Measurements from ENCODE around the gene CCL20.

Gene CCL20, protein sequence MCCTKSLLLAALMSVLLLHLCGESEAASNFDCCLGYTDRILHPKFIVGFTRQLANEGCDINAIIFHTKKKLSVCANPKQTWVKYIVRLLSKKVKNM

GRCh38 chr2:227813562-227814353, at the start of gene CCL20:
CCL20 (plus strand) TSS chr2:227813842; CDS start chr2:227813912, 70 bp downstream.
- Mint-ChIP-seq H3K4me1 (peaks cover 17% of the 10 kb centered on the region), H3K36me3 (ENCODE audit: low read depth) (no peaks in the 10 kb centered on the region), H3K9me3 (no peaks in the 10 kb centered on the region), H3K27ac (peak within 1 kb of the TSS in 1 of 3 experiments; percentile 7), H3K27me3 (ENCODE audit: low read depth) (no peaks in the 10 kb centered on the region), H3K4me3 (peak within 1 kb of the TSS in 2 of 3 experiments; percentile 35 to 77)
- TF ChIP-seq, protein P1, sequence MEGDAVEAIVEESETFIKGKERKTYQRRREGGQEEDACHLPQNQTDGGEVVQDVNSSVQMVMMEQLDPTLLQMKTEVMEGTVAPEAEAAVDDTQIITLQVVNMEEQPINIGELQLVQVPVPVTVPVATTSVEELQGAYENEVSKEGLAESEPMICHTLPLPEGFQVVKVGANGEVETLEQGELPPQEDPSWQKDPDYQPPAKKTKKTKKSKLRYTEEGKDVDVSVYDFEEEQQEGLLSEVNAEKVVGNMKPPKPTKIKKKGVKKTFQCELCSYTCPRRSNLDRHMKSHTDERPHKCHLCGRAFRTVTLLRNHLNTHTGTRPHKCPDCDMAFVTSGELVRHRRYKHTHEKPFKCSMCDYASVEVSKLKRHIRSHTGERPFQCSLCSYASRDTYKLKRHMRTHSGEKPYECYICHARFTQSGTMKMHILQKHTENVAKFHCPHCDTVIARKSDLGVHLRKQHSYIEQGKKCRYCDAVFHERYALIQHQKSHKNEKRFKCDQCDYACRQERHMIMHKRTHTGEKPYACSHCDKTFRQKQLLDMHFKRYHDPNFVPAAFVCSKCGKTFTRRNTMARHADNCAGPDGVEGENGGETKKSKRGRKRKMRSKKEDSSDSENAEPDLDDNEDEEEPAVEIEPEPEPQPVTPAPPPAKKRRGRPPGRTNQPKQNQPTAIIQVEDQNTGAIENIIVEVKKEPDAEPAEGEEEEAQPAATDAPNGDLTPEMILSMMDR (IDR thresholded peaks at IDR 0.05; ENCODE audit: unreplicated experiment in 3 of 3) = no peak

DNA sequence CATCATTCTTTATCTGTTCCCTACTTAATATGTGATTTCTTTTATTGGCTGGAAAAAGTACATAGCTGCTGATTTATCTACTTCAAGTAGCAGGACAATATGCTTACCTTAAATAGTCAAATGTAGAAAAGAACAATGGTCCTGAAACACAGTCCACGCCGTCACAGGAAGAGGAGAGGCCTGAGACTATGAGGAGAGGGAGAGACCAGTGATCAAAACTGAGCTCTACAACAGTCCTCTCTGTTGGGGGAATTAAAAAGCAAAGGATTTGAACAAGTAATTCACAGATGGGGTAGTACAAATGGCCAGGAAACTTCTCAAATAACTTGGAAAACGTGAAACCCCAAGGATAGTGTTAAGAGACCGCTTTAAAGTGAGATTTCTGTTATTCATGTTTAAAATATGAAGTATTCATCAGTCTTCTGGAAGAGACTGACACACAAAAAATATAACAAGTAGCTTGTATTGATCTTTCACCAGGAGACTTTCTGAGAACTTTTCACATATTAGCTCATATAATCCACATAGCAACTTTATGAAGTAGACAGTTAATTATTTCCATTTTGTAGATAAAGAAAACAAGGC, 47.8 kb upstream of the CCL20 start:
- TF ChIP-seq, protein P1 (IDR thresholded peaks at IDR 0.05; ENCODE audit: unreplicated experiment in 3 of 3) = no peak
- no peaks in the 10 kb centered on the region for H3K27me3 Mint-ChIP-seq (ENCODE audit: low read depth)
- no peaks in the 10 kb centered on the region for H3K9me3 Mint-ChIP-seq

DNA sequence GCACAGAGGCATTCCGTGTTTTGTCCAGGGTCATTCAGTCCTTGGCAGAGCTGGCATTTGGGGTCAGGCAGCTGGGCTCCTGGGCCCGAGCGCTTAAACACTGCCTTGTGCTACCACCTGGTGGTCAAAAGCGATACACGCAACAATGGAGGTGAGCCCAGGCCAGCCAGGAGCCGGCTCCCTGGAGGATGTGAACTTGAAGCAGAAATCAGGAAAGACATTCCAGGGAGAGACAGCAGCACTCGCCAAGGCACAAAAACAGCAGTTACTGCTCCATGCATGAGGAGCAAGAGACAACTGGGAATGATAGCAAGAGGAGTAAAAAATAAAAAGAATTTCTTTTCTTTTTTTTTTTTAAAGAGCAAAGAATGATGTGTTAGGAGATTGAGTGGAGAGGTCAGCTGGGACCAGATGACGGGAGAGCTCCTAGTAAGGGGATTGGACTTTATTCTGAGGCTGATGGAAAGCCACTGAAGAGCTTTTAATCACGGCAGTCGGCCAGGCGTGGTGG, 47.2 kb upstream of the CCL20 start:
- TF ChIP-seq, protein P1 (IDR thresholded peaks at IDR 0.05; ENCODE audit: unreplicated experiment in 3 of 3) = peak; percentile 83 to 95 (median 89)
- H3K4me3 Mint-ChIP-seq = no peak overlapping the region
- no peaks in the 10 kb centered on the region for H3K36me3 Mint-ChIP-seq (ENCODE audit: low read depth)
- peaks cover 10% of the 10 kb centered on the region for H3K4me1 Mint-ChIP-seq
- no peaks in the 10 kb centered on the region for H3K27me3 Mint-ChIP-seq (ENCODE audit: low read depth)
- peak overlapping the region; percentile 4 to 40 (median 7) for H3K27ac Mint-ChIP-seq
- H3K9me3 Mint-ChIP-seq = no peaks in the 10 kb centered on the region

More for the DNA sequence above, 47.8 kb upstream of the CCL20 start:
- H3K27ac Mint-ChIP-seq = peak overlapping the region; percentile 4 to 40 (median 7)
- no peaks in the 10 kb centered on the region for H3K36me3 Mint-ChIP-seq (ENCODE audit: low read depth)
- peaks cover 10% of the 10 kb centered on the region for H3K4me1 Mint-ChIP-seq
- H3K4me3 Mint-ChIP-seq = no peak overlapping the region

GRCh38 chr2:227767830-227768229, 45.8 kb upstream of the CCL20 start:
- Mint-ChIP-seq H3K4me3 (no peak overlapping the region), H3K36me3 (ENCODE audit: low read depth) (no peaks in the 10 kb centered on the region)

DNA sequence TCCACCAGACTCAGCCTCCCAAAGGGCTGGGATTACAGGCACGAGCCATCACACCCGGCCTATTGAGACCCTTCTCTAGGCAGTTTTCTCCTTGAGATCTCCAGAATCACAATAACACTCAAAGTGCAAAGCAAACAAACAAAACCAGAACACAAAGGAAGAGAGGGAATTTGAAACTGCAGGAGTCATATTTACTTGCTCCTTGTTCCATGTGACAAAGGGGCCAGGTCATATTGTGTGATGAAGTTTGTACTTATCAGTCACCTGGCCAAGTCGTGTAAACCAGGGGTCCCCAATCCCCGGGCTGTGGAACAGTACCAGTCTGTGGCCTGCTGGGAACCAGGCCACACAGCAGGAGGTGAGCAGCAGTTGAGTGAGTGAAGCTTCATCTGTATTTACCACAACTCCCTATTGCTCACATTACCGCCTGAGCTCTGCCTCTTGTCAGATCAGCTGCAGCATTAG, 41.4 kb upstream of the CCL20 start:
- H3K27me3 Mint-ChIP-seq (ENCODE audit: low read depth) = no peaks in the 10 kb centered on the region
- no peaks in the 10 kb centered on the region for H3K4me1 Mint-ChIP-seq
- no peaks in the 10 kb centered on the region for H3K36me3 Mint-ChIP-seq (ENCODE audit: low read depth)
- TF ChIP-seq, protein P1 (IDR thresholded peaks at IDR 0.05; ENCODE audit: unreplicated experiment in 3 of 3) = no peak
- H3K27ac Mint-ChIP-seq = no peak overlapping the region
- H3K4me3 Mint-ChIP-seq = no peak overlapping the region
- H3K9me3 Mint-ChIP-seq = no peaks in the 10 kb centered on the region

More at GRCh38 chr2:227767830-227768229, 45.8 kb upstream of the CCL20 start:
- Mint-ChIP-seq H3K4me1 (peaks cover 5% of the 10 kb centered on the region), H3K27ac (no peak overlapping the region), H3K27me3 (ENCODE audit: low read depth) (no peaks in the 10 kb centered on the region), H3K9me3 (no peaks in the 10 kb centered on the region)
- TF ChIP-seq, protein P1 (IDR thresholded peaks at IDR 0.05; ENCODE audit: unreplicated experiment in 3 of 3) = no peak

Data from nephron (organoid).